A673 (cell line): ENCODE results near the gene PCNT. TPM values are rescaled to one million over a fixed set of nuclear protein-coding genes. Genes with fewer than 3 reads are reported as not detected.

Source experiments
- BruUV-seq: library from RNA; stranded (reverse); fragments of 400-500 nt; replicated peaks from 2 replicates; lab custom pipeline; 2021; lab: Mats Ljungman, UMichigan
- CTCF ChIA-PET: fragments of 300-600 bp; sonication (Branson Sonifier 250); formaldehyde crosslinking; loops from one replicate; lab custom pipeline; 2022; ENCODE audit warnings: antibody characterized with exemption; lab: Charles Lee
- POLR2A ChIA-PET: fragments of 300-600 bp; sonication (Branson Sonifier 250); formaldehyde crosslinking; loops from one replicate; lab custom pipeline; 2022; ENCODE audit warnings: antibody characterized with exemption; ENCODE audit not compliant: low non-redundant PET; lab: Charles Lee
- DNase-seq: peaks from one replicate; pipeline ENCODE4 v3.0.0-alpha.2; 2015; ENCODE audit warnings: low spot score
- H3K27ac ChIP-seq: fragments of 200-600 bp; sonication (generic); 2 replicates; pipeline ENCODE4 v1.5.1; 2016; ENCODE audit warnings: mixed run types, low read depth, mild to moderate bottlenecking, mixed read lengths, antibody characterized with exemption, low read length; ENCODE audit not compliant: poor library complexity, severe bottlenecking
- H3K27me3 ChIP-seq: fragments of 200-600 bp; sonication (generic); replicated peaks from 2 replicates; pipeline ENCODE4 v1.6.1; 2017; ENCODE audit warnings: mixed run types, low read depth, mild to moderate bottlenecking, mixed read lengths, antibody characterized with exemption, low read length; ENCODE audit not compliant: insufficient read depth, poor library complexity
- H3K36me3 ChIP-seq: fragments of 200-600 bp; sonication (generic); 2 replicates; pipeline ENCODE4 v1.6.1; 2016; ENCODE audit warnings: mixed run types, mild to moderate bottlenecking, mixed read lengths, antibody characterized with exemption, low read length; ENCODE audit not compliant: insufficient read depth, poor library complexity, severe bottlenecking
- H3K4me1 ChIP-seq: fragments of 200-600 bp; sonication (generic); 2 replicates; pipeline ENCODE4 v1.6.1; 2017; ENCODE audit warnings: mixed run types, mild to moderate bottlenecking, mixed read lengths, antibody characterized with exemption, low read length; ENCODE audit not compliant: insufficient read depth, poor library complexity, severe bottlenecking
- H3K4me3 ChIP-seq: fragments of 200-600 bp; sonication (generic); 2 replicates; pipeline ENCODE4 v1.5.1; 2016; ENCODE audit warnings: low read depth, mixed run types, mild to moderate bottlenecking, mixed read lengths, low read length; ENCODE audit not compliant: poor library complexity, severe bottlenecking
- H3K9me3 ChIP-seq: fragments of 200-600 bp; sonication (generic); 2 replicates; pipeline ENCODE4 v1.6.1; 2016; ENCODE audit warnings: mixed run types, low read depth, mild to moderate bottlenecking, mixed read lengths, antibody characterized with exemption, low read length; ENCODE audit not compliant: poor library complexity, severe bottlenecking
- CTCF ChIP-seq: fragments of 300-800, 200-600 bp; sonication (generic); conservative IDR thresholded peaks from 2 replicates; pipeline ENCODE4 v1.5.1; 2017; ENCODE audit warnings: low read depth, mild to moderate bottlenecking, antibody characterized with exemption, low read length, moderate library complexity, mixed read lengths
- EZH2 ChIP-seq: fragments of 200-600 bp; sonication (generic); IDR thresholded peaks from 2 replicates; pipeline ENCODE4 v1.6.1; 2017; ENCODE audit warnings: borderline replicate concordance, low read depth, mild to moderate bottlenecking, mixed read lengths, antibody characterized with exemption, low read length; ENCODE audit not compliant: poor library complexity, severe bottlenecking
- intact Hi-C: fragments of 100-400 bp; cut with micrococcal nuclease; formaldehyde crosslinking; loops from one replicate; pipeline ENCODE4 v1.10.0; 2022; ENCODE audit not compliant: unreplicated experiment
- total RNA-seq: library from RNA; stranded (reverse); gene quantifications from 2 replicates; pipeline ENCODE4 v1.2.3, GENCODE V29; 2021

PCNT gene
- total RNA-seq, 1 experiment from 2014 or later, result 66.4 TPM

GRCh38 chr21:46329796-46330195 is 5.8 kb downstream of the PCNT start:
- H3K27ac ChIP-seq, result no peak overlapping the region
- no TSS peak for BruUV-seq
- peaks cover 10% of the 10 kb centered on the region for H3K4me1 ChIP-seq
- CTCF ChIA-PET, result no interaction called here
- TF ChIP-seq EZH2, result no peak
- no peak for TF ChIP-seq CTCF
- DNase-seq, result no peak
- H3K27me3 ChIP-seq, result no peaks in the 10 kb centered on the region
- peaks cover 34% of the 10 kb centered on the region for H3K36me3 ChIP-seq
- intact Hi-C loops, result no loop called here
- no peak overlapping the region for H3K4me3 ChIP-seq
- H3K9me3 ChIP-seq, result no peaks in the 10 kb centered on the region
- POLR2A ChIA-PET, result no interaction called here

- no TSS peak for BruUV-seq
- H3K36me3 ChIP-seq, result peaks cover 48% of the 10 kb centered on the region
- no peaks in the 10 kb centered on the region for H3K27me3 ChIP-seq
- H3K9me3 ChIP-seq, result no peaks in the 10 kb centered on the region
- ChIA-PET POLR2A (interaction anchor here (0.9 kb wide), 1 partner anchor 156 kb away, joined by 4 read pairs; no protein-coding TSS in a partner anchor), CTCF (no interaction called here)
- no peak for TF ChIP-seq CTCF
- no peak for TF ChIP-seq EZH2
- no peak overlapping the region for H3K27ac ChIP-seq
- intact Hi-C loops, result no loop called here
- H3K4me3 ChIP-seq, result no peak overlapping the region
- DNase-seq, result no peak
- H3K4me1 ChIP-seq, result no peaks in the 10 kb centered on the region
These were observed 10.6 kb downstream of the PCNT start for GRCh38 chr21:46334351-46335140.

- CTCF ChIA-PET, result no interaction called here
- no peaks in the 10 kb centered on the region for H3K4me1 ChIP-seq
- TF ChIP-seq CTCF (no peak), EZH2 (no peak)
- no peaks in the 10 kb centered on the region for H3K9me3 ChIP-seq
- no peak overlapping the region for H3K4me3 ChIP-seq
- DNase-seq, result no peak
- POLR2A ChIA-PET, result no interaction called here
- peaks cover 43% of the 10 kb centered on the region for H3K36me3 ChIP-seq
- no peak overlapping the region for H3K27ac ChIP-seq
- BruUV-seq, result no TSS peak
- no peaks in the 10 kb centered on the region for H3K27me3 ChIP-seq
- intact Hi-C loops, result no loop called here
These were observed 12.6 kb downstream of the PCNT start for GRCh38 chr21:46336603-46337002.
